Left lung (tissue), 10 donors: ENCODE measurements around the gene TMEM41A. TPM values are rescaled to one million over a fixed set of nuclear protein-coding genes. Genes with fewer than 3 reads are reported as not detected.

Source experiments
- ATAC-seq: fragments of 200-7000 bp; cut with Tn5 transposase; one replicate; pipeline ENCODE4 v1.9.1; 2020; ENCODE audit warnings: moderate library complexity
- DNase-seq, 4 donors: peaks; one replicate each; pipeline ENCODE4 v3.0.0-alpha.2; 2013 to 2020
- H3K27ac ChIP-seq, 2 donors: fragments of 200-600 bp; sonication (generic) in 1 of 2; one replicate each; pipeline versions ENCODE4 v1.5.0 to v1.8.0; 2020 to 2021
- H3K27me3 ChIP-seq, 2 donors: fragments of 200-600 bp; sonication (generic) in 1 of 2; one replicate each; pipeline versions ENCODE4 v1.5.0 to v1.8.0; 2020 to 2021
- H3K36me3 ChIP-seq, 2 donors: fragments of 200-600 bp; sonication (generic) in 1 of 2; one replicate each; pipeline versions ENCODE4 v1.5.0 to v1.8.0; 2020 to 2021
- H3K4me1 ChIP-seq, 2 donors: fragments of 200-600 bp; one replicate each; pipeline ENCODE4 v1.8.0; 2021
- H3K4me3 ChIP-seq, 2 donors: fragments of 200-600 bp; sonication (generic) in 1 of 2; one replicate each; pipeline versions ENCODE4 v1.5.0 to v1.8.0; 2020 to 2021; ENCODE audit warnings: mild to moderate bottlenecking in 1 of 2
- H3K9me3 ChIP-seq, 2 donors: fragments of 200-600 bp; sonication (generic) in 1 of 2; one replicate each; pipeline versions ENCODE4 v1.5.0 to v1.8.0; 2020 to 2021
- CTCF ChIP-seq, 2 donors: fragments of 200-600 bp; sonication (generic) in 1 of 2; IDR thresholded peaks; one replicate each; pipeline versions ENCODE4 v1.5.0 to v1.8.0; 2021; ENCODE audit warnings: antibody characterized with exemption in 2 of 2
- intact Hi-C, 2 donors: fragments of 100-400 bp; cut with DNase I; formaldehyde crosslinking; loops; one replicate each; pipeline versions ENCODE4 v1.11.2 to v1.14.2; 2022
- polyA plus RNA-seq, 6 donors: library from polyadenylated mRNA; unstranded; fragments of 120-200 nt; gene quantifications; one replicate each; pipeline ENCODE4 v1.2.1, GENCODE V29; 2013; ENCODE audit not compliant: insufficient read length in 6 of 6
- total RNA-seq, 2 donors: library from RNA; stranded (reverse); fragmentation: NEBNext Ultra II Directional; extraction: Animal tissue kit (Norgen Biotek cat#: 25700); gene quantifications; one replicate each; pipeline ENCODE4 v1.2.1, GENCODE V29; 2021
- donor health status: DM: no; HTN: yes; CAD: no.
- donor health status: DM: no; HTN: no; CAD: no.

Gene TMEM41A
- total and polyA plus RNA-seq, 8 donors, result 26.3 to 52.2 (median 47.0) TPM

GRCh38 chr3:185508335-185508991 is 9.6 kb upstream of the TMEM41A start:
- intact Hi-C loops, result no loop called here
- Histone ChIP-seq H3K27ac (no peak overlapping the region), H3K9me3 (no peaks in the 10 kb centered on the region), H3K27me3 (no peaks in the 10 kb centered on the region), H3K4me3 (no peak overlapping the region), H3K36me3 (peaks cover 0 to 8% of the 10 kb centered on the region in 2 donors), H3K4me1 (no peaks in the 10 kb centered on the region)
- DNase-seq (no peak), ATAC-seq (no peak)
- no peak for TF ChIP-seq CTCF (IDR thresholded peaks at IDR 0.05)

DNA sequence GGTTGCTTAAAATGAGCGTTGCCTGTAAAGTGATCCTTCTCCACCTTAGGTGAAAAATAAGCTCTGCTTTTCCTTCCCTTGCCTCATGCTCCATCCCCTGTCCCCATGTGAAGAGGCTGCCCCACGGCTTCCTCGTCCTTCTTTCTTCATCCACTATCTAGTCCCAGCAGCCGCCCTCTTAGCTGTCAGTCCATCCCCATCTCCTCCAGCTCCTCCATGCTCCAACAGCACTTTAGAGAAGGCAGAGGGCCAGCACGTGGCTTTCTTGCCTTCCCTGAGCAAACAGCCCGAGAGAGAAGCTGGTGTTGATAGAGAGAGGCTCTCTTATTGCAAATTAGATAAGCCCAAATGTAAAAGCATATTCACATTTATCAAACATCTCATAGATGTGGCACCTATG is 9.0 kb upstream of the TMEM41A start:
- H3K9me3 ChIP-seq, result no peaks in the 10 kb centered on the region
- intact Hi-C loops, result no loop called here
- H3K4me3 ChIP-seq, result no peak overlapping the region
- peaks cover 0 to 8% of the 10 kb centered on the region in 2 donors for H3K36me3 ChIP-seq
- no peak overlapping the region for H3K27ac ChIP-seq
- TF ChIP-seq CTCF (IDR thresholded peaks at IDR 0.05), result no peak
- ATAC-seq (no peak), DNase-seq (no peak)
- no peaks in the 10 kb centered on the region for H3K27me3 ChIP-seq
- no peaks in the 10 kb centered on the region for H3K4me1 ChIP-seq

DNA sequence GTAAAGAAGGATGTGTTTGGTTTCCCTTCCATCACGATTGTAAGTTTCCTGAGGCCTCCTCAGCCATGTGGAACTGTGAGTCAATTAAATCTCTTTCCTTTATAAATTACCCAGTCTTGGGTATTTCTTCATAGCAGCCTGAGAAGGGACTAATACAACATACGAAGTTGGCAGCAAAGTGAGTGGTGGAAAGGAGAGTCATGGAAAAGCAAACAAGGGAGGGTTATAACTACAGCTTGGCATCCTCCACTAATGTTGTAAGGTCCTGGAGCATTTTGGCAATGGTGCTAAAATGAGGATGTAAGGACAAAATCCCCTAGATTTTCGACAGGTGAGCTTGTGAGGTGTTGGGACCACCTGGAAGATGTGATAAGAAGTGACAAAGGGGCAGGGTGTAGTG is 5.8 kb upstream of the TMEM41A start:
- TF ChIP-seq CTCF (IDR thresholded peaks at IDR 0.05), result no peak
- Histone ChIP-seq H3K36me3 (peaks cover 0 to 5% of the 10 kb centered on the region in 2 donors), H3K27me3 (no peaks in the 10 kb centered on the region), H3K27ac (no peak overlapping the region), H3K4me3 (no peak overlapping the region), H3K9me3 (no peaks in the 10 kb centered on the region), H3K4me1 (no peaks in the 10 kb centered on the region)
- DNase-seq, result no peak
- peak; percentile 63 for ATAC-seq
- intact Hi-C loops, result no loop called here

DNA sequence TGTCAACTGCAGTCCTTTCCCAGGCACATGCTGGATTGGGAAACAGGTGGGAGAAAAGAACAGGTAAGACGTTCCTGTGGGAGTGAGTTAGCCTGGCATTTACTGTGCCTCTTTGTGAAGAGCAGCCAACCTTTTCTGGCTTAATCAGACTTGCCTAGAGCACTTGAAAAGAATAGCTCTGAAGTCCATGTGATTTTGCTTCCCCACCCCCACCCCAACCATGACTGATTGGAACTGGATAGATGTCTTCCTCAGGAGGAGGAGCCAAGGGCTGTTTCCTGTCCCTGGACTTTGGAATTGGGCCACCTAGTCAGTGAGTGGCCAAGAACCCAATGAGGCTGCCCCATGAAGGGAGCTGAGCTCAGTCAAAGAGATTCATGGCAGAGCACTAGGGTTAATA is 4.7 kb upstream of the TMEM41A start:
- DNase-seq (no peak), ATAC-seq (no peak)
- Histone ChIP-seq H3K4me1 (peaks cover 0 to 6% of the 10 kb centered on the region in 2 donors), H3K27ac (no peak overlapping the region), H3K9me3 (no peaks in the 10 kb centered on the region), H3K36me3 (peaks cover 0 to 5% of the 10 kb centered on the region in 2 donors), H3K27me3 (no peaks in the 10 kb centered on the region), H3K4me3 (no peak overlapping the region)
- no peak for TF ChIP-seq CTCF (IDR thresholded peaks at IDR 0.05)
- intact Hi-C loops, result no loop called here

DNA sequence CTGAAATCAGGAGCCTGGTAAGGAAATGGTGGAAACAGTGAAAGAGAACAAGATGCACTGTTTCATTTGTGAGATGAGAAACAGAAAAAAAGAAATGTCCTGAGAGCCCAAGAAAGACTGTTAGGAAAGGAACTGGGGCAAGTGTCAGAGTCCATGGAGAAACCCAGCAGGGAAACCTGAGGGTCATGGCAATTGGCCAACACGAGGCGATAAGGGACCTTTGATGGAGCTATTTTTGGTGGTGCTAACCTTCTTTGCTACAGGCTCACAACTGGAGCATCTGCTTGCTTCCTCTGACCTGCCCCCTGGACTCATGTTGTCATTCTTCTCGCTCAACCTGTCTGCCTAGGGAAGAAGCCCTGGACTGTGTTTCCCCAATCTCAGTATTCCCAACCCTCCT is 4.2 kb upstream of the TMEM41A start:
- Histone ChIP-seq H3K27me3 (no peaks in the 10 kb centered on the region), H3K4me3 (no peak overlapping the region), H3K27ac (no peak overlapping the region), H3K36me3 (peaks cover 0 to 2% of the 10 kb centered on the region in 2 donors), H3K4me1 (peaks cover 0 to 6% of the 10 kb centered on the region in 2 donors), H3K9me3 (no peaks in the 10 kb centered on the region)
- TF ChIP-seq CTCF (IDR thresholded peaks at IDR 0.05), result no peak
- ATAC-seq, result no peak
- intact Hi-C loops, result no loop called here
- DNase-seq, result no peak
